ENCODE measurements around the gene C19orf25. TPM values are rescaled to one million over a fixed set of nuclear protein-coding genes. Genes with fewer than 3 reads are reported as not detected.

Gene C19orf25
- polyA plus RNA-seq, 1 donor from 2014 or later = 80.2 TPM

DNA sequence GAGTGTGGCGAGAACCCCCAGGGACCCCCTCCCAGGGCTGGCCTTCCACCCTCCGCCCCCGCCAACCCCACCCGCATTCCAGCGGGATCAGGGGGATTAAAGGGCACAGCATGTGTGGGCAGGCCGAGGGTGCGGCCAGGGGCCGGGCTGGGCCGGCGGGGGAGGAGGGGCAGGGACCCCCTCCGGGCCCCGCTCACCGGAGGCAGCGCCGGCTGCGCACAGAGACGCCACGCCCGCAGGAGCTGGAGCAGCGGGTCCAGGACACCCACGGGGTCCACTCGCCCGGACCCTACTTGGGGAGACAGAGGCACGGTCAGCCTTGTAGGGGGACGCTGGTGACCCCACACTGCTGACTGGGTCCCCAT lies 31.4 kb upstream of the C19orf25 start:
- Histone ChIP-seq H3K27me3 (ENCODE audit: insufficient read depth, low read depth, low read length) (peaks cover 22% of the 10 kb centered on the region), H3K9me3 (ENCODE audit: low read length) (no peaks in the 10 kb centered on the region), H4K20me1 (ENCODE audit: insufficient read depth) (no peaks in the 10 kb centered on the region), H3K9ac (ENCODE audit: low read length) (no peak overlapping the region), H2AFZ (ENCODE audit: low read depth, low read length) (no peak overlapping the region), H3K9me2 (ENCODE audit: insufficient read depth, low read length) (no peaks in the 10 kb centered on the region), H3K36me3 (ENCODE audit: insufficient read depth, low read length) (no peaks in the 10 kb centered on the region), H3K4me2 (ENCODE audit: low read length) (no peak overlapping the region), H3K4me3 (ENCODE audit: low read length) (no peak overlapping the region), H3K27ac (ENCODE audit: low read length) (no peak overlapping the region), H3F3A (ENCODE audit: insufficient read depth, low read length, poor library complexity, severe bottlenecking) (no peaks in the 10 kb centered on the region), H3K79me2 (replicated peaks; ENCODE audit: insufficient read depth, low read length) (no peaks in the 10 kb centered on the region)
- TF ChIP-seq POLR2AphosphoS5 (IDR thresholded peaks at IDR 0.05) = no peak
- no peak for TF ChIP-seq REST (IDR thresholded peaks at IDR 0.05; ENCODE audit: borderline replicate concordance)
- TF ChIP-seq TAF1 (IDR thresholded peaks at IDR 0.05; ENCODE audit: low read depth) = no peak
- TF ChIP-seq MXI1 (conservative IDR thresholded peaks at IDR 0.05; ENCODE audit: poor library complexity, severe bottlenecking) = no peak
- TF ChIP-seq, protein P1, sequence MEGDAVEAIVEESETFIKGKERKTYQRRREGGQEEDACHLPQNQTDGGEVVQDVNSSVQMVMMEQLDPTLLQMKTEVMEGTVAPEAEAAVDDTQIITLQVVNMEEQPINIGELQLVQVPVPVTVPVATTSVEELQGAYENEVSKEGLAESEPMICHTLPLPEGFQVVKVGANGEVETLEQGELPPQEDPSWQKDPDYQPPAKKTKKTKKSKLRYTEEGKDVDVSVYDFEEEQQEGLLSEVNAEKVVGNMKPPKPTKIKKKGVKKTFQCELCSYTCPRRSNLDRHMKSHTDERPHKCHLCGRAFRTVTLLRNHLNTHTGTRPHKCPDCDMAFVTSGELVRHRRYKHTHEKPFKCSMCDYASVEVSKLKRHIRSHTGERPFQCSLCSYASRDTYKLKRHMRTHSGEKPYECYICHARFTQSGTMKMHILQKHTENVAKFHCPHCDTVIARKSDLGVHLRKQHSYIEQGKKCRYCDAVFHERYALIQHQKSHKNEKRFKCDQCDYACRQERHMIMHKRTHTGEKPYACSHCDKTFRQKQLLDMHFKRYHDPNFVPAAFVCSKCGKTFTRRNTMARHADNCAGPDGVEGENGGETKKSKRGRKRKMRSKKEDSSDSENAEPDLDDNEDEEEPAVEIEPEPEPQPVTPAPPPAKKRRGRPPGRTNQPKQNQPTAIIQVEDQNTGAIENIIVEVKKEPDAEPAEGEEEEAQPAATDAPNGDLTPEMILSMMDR (IDR thresholded peaks at IDR 0.05; ENCODE audit: poor library complexity, severe bottlenecking) = no peak
- no peak for TF ChIP-seq EZH2 (IDR thresholded peaks at IDR 0.05; ENCODE audit: borderline replicate concordance, insufficient read depth, low read length, poor library complexity, severe bottlenecking)
- TF ChIP-seq EP300 (conservative IDR thresholded peaks at IDR 0.05; ENCODE audit: poor library complexity, severe bottlenecking) = no peak
- TF ChIP-seq SMC3 (conservative IDR thresholded peaks at IDR 0.05; ENCODE audit: poor library complexity) = no peak
- TF ChIP-seq RAD21 (conservative IDR thresholded peaks at IDR 0.05) = no peak

GRCh38 chr19:1509602-1510441 lies 30.8 kb upstream of the C19orf25 start:
- Histone ChIP-seq H3K27me3 (ENCODE audit: insufficient read depth, low read depth, low read length) (peaks cover 22% of the 10 kb centered on the region), H3K36me3 (ENCODE audit: insufficient read depth, low read length) (no peaks in the 10 kb centered on the region), H3K9me3 (ENCODE audit: low read length) (no peaks in the 10 kb centered on the region), H3K9me2 (ENCODE audit: insufficient read depth, low read length) (no peaks in the 10 kb centered on the region), H3K79me2 (replicated peaks; ENCODE audit: insufficient read depth, low read length) (no peaks in the 10 kb centered on the region), H4K20me1 (ENCODE audit: insufficient read depth) (no peaks in the 10 kb centered on the region), H3K9ac (ENCODE audit: low read length) (no peak overlapping the region), H3K27ac (ENCODE audit: low read length) (no peak overlapping the region), H3K4me3 (ENCODE audit: low read length) (no peak overlapping the region), H3F3A (ENCODE audit: insufficient read depth, low read length, poor library complexity, severe bottlenecking) (no peaks in the 10 kb centered on the region), H2AFZ (ENCODE audit: low read depth, low read length) (no peak overlapping the region), H3K4me2 (ENCODE audit: low read length) (no peak overlapping the region)
- TF ChIP-seq SMC3 (conservative IDR thresholded peaks at IDR 0.05; ENCODE audit: poor library complexity) (no peak), EP300 (conservative IDR thresholded peaks at IDR 0.05; ENCODE audit: poor library complexity, severe bottlenecking) (no peak), TAF1 (IDR thresholded peaks at IDR 0.05; ENCODE audit: low read depth) (no peak), REST (IDR thresholded peaks at IDR 0.05; ENCODE audit: borderline replicate concordance) (no peak)
- TF ChIP-seq, protein P1 (IDR thresholded peaks at IDR 0.05; ENCODE audit: poor library complexity, severe bottlenecking) = no peak
